ENCODE measurements around the gene SDHA.

GRCh38 chr5:190366-191035, 27.6 kb upstream of the SDHA start:
- TF ChIP-seq EP300 (IDR thresholded peaks at IDR 0.05; ENCODE audit: borderline replicate concordance in 1 of 2, control insufficient read depth in 1 of 2, low read depth in 2 of 2, low read length in 2 of 2) (no peak), HDAC6 (IDR thresholded peaks at IDR 0.05; ENCODE audit: unreplicated experiment) (no peak)

All from GM12878 (cell line).